GM19395 (cell line): ENCODE results near the gene SECISBP2.
"Not testable (repeated sequence)": the region's sequence is repeated elsewhere in the genome, so short reads cannot be mapped to it uniquely, and the experiment has no call there.

Experiments used
- ATAC-seq: cut with Tn5 transposase; IDR thresholded peaks from one replicate; pipeline ENCODE4 v1.9.1; 2021; ENCODE audit warnings: mild to moderate bottlenecking, moderate library complexity; ENCODE audit not compliant: unreplicated experiment

SECISBP2 gene

GRCh38 chr9:89309608-89310474, 8.5 kb upstream of the SECISBP2 start:
- no peak for ATAC-seq

DNA sequence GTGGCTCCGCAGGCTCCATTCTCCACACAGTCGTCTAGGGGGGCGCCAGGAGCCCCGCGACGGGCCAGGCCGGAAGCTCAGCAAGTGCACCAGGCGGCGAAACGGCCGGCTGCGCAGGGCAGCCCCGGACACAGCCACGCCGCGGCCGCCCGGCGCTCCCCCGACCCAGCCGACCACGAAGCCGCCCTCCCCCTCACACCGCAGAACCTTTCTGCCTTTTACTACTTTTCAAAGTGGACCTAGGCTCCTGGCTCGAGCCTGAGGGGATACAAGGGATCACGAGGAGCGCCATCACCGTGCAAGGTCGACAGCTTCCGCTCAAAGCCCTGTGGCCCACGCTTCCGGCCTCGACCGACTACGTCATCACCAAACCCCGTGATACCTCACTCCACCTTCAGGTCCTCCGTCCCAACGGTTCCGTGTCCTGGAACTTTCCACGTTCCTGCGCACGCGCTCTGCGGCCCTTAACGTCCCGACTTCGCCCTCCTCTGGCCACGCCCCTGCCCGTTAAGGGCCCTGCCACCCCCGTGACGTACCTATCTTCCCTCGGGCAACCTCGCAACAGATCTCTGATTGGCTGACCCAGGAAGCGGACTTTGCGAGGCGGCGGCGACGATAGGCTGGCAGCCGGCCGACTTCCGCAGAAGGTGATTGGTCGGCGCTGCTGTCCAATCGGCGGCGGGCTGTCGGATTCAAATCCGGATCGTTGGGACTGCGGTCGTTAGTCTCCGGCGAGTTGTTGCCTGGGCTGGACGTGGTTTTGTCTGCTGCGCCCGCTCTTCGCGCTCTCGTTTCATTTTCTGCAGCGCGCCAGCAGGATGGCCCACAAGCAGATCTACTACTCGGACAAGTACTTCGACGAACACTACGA, 7.6 kb upstream of the SECISBP2 start, which contains the start of gene CKS2:
TSS of gene CKS2 (plus strand) at position 721 of the 871 bp plus-strand sequence. CDS start at position 819, 98 bp downstream.
- ATAC-seq, result peak; percentile 92

- ATAC-seq, result peak; percentile 0
Observed at GRCh38 chr9:89311346-89312221, 6.7 kb upstream of the SECISBP2 start.

- no peak for ATAC-seq
Observed at GRCh38 chr9:89312222-89312571, 6.1 kb upstream of the SECISBP2 start.

GRCh38 chr9:89313842-89314241, 4.5 kb upstream of the SECISBP2 start:
- no peak for ATAC-seq

GRCh38 chr9:89314955-89315354, 3.3 kb upstream of the SECISBP2 start:
- ATAC-seq, result no peak

DNA sequence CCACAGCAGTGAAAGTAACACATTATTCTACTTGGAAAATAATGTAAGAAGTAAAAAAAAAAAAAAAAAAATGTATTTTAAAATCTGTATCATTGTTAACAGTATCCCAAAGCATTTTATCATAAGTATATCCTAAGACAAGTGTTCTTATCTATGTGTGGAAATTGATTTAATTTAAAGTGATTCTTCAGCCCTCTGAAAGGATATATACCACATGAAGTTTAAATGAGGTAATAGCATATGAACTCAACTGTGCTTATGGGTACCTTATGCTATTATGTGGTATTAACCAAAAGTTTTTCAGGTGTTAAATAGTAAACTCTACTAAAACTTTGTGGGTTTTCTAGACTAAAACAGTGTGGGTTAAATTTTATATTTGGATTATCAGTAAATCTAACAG, 2.8 kb upstream of the SECISBP2 start:
- ATAC-seq, result no peak

DNA sequence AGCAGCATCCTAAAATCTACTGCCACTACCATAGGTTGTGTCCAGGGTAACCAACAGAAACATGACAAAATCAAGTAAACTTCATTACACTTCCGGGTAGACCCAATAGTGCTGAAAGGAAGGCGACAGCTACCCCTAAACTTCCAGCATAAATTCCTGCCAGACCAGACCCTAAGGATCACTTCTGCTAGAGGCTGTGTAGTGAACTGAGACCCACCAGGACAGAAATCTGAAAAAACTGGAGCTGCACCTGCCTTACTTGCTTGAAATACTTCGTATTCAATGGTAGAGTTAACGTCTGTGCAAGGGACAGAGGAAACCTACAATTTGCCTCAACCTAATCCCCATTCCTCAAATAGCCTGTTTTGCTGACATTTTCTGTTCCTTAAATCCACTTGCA, 1.0 kb upstream of the SECISBP2 start:
- no peak for ATAC-seq

DNA sequence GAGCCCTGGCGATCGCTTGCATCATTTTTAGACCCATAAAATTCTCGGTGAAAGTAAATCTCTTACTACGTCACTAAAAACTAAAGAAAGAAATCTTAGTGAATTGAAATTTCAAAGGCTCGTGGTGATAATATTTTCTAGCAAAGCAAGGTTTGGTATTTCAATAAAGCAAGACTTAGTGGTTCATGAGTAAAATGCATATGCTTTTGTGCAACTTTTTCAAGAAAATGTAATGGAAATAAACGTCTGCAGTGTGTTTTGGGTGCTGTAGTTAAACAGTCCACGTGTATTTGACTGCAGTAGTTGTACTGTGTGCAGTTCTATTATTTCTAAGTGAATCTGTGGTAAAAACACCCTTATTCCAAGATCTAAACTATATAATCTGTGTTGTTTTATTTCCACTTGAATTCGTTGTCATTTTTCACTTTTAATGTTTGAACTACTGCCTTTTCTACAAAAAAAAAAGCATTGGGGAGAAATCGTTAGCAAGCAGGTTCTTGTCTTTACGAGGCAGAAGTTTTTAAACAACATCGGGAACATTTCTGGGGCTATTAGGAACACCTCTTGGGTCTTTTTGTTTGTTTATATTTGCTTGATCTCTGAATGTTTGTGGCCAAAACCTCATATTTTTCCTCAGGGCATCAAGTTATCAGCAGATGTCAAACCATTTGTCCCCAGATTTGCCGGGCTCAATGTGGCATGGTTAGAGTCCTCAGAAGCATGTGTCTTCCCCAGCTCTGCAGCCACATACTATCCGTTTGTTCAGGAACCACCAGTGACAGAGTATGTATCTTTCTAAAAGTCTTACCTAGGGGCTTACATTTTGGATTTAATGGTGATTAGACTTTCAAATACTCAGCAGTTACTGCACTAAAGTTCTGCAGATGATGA, 960 bp downstream of the SECISBP2 start:
- peak; percentile 6 for ATAC-seq

DNA sequence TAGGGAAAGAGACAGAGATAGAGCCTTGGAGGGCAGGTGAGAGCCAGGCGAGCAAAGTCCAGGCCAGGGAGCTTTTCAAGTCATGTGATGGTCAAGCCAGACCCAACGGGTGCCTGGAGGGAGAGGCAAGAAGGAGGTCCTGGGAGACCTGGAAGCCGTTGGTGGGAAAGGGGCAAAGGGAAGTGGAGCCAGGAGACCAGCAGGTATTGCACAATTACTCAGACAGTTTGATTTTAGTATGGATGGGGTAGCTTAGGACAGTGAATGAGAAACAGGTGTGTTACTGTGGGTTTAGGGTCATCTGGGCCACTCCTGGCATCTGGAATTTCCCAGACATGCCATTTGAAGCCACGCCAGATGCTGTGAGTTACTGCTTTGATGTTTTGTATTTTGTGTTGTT, 5.1 kb downstream of the SECISBP2 start:
- no peak for ATAC-seq

- no peak for ATAC-seq
Observed at GRCh38 chr9:89325733-89326132, 7.4 kb downstream of the SECISBP2 start.

DNA sequence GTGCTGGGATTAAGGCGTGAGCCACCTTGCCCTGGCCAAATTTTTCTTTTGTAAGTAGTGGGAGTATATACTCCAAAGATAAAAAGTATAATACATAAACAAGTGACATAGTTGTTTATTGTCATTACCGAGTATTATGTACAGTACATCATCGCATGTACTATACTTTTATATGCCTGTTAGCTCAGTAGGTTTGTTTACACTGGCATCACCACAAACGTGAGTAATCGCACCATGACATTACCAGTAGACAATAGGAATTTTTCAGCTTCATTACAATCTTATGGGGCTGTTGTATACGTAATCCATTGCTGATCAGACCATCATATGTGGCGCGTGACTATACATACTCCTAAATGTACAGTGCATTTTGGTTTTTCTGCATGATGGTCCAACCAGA, 9.8 kb downstream of the SECISBP2 start:
- ATAC-seq, result no peak

GRCh38 chr9:89329917-89330316, 11.6 kb downstream of the SECISBP2 start:
- ATAC-seq, result no peak

DNA sequence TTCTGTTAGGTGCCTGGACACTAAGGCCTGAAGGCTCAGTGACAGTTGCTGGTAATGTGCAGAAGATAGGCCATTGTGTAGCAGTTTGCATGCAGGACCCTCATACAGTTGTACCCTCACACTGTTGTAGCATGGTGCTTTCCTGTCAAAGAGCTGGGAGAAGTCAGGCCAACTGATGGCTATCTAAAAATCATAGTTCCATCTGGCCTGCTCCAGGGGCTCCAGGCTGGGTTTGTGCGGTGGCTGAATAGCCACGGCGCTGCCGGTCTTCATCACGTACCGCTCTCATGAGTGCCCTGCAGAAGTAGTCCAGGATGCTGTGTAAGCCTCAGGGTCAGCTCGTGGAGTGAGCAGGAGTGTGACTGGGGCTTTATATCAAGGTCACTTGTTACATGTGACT, 12.2 kb downstream of the SECISBP2 start:
- no peak for ATAC-seq

DNA sequence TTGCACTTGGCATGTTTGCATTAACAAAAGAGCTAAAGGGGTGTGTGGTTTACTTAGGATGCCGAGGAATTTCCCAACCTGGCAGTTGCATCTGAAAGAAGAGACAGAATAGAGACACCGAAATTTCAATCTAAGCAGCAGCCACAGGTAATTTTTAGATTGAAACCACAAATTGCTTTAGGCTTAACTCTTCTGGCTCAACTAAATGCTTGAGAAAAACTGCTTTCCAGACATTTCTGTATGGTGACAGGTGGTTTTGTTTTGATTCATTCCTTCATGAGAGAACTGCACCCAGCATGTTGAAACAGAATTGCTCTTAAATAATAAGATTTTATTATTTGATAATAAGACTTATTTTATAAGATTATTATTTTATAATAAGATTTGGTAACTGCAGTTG, 21.5 kb downstream of the SECISBP2 start:
- no peak for ATAC-seq

GRCh38 chr9:89340332-89340731, 22.0 kb downstream of the SECISBP2 start:
- ATAC-seq, result peak; percentile 72

DNA sequence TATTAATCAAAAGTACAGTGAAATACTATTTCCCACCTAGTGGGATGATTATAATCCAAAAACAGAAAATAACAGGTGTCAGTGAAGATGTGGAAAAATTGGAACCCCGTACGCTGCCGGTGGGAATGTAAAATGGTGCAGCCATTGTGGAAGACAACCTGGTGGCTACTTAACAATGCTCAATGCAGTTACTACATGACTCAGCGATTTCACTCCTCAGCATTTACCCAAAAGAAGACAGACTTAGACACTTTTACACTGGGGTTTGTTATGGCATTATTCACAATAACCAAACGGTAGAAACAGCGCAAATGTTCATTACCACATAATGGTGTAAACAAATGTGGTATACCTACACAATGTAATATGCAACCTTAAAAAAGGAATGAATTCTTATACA, 23.9 kb downstream of the SECISBP2 start:
- no peak for ATAC-seq

- no peak for ATAC-seq
Observed at GRCh38 chr9:89342948-89343347, 24.6 kb downstream of the SECISBP2 start.

- not testable (repeated sequence) for ATAC-seq
Observed at GRCh38 chr9:89343812-89344211, 25.5 kb downstream of the SECISBP2 start.

- no peak for ATAC-seq
Observed at GRCh38 chr9:89345476-89345875, 27.2 kb downstream of the SECISBP2 start.
